Thoracic aorta (tissue), 2 donors: ENCODE measurements around the gene HDAC9. TPM values are rescaled to one million over a fixed set of nuclear protein-coding genes. Genes with fewer than 3 reads are reported as not detected.

ENCODE experiments used
- ATAC-seq: fragments of 150-250 bp; one replicate; pipeline ENCODE4 v1.8.0; 2017; ENCODE audit warnings: low read depth; ENCODE audit not compliant: insufficient number of reproducible peaks, low FRiP score
- DNase-seq: peaks from one replicate; pipeline ENCODE4 v3.0.0-alpha.2; 2020; ENCODE audit warnings: low spot score
- H3K27ac ChIP-seq, 2 donors: fragments of 200-600 bp; sonication (generic); 1 replicate in 1 of 2; 2 replicates in 1 of 2; pipeline ENCODE4 v1.5.1; 2016; ENCODE audit warnings: mild to moderate bottlenecking in 2 of 2, moderate library complexity in 2 of 2
- H3K27me3 ChIP-seq: fragments of 200-600 bp; sonication (generic); replicated peaks from 2 replicates; pipeline ENCODE4 v1.6.0; 2016; ENCODE audit warnings: mild to moderate bottlenecking; ENCODE audit not compliant: insufficient read depth
- H3K36me3 ChIP-seq: fragments of 200-600 bp; sonication (generic); one replicate; pipeline ENCODE4 v1.5.1; 2016
- H3K4me1 ChIP-seq, 2 donors: fragments of 200-600 bp; sonication (generic); 1 replicate in 1 of 2; 2 replicates in 1 of 2; pipeline versions ENCODE4 v1.5.1 to v1.6.0; 2016; ENCODE audit warnings: low read depth in 2 of 2, mild to moderate bottlenecking in 1 of 2; ENCODE audit not compliant: control insufficient read depth in 1 of 2
- H3K4me3 ChIP-seq: fragments of 200-600 bp; sonication (generic); 2 replicates; pipeline ENCODE4 v1.5.1; 2016; ENCODE audit warnings: mild to moderate bottlenecking
- H3K9me3 ChIP-seq: fragments of 200-600 bp; sonication (generic); 2 replicates; pipeline ENCODE4 v1.5.1; 2016
- total RNA-seq, 2 donors: library from RNA; depleted of rRNA; stranded (reverse); fragments of >200 nt; gene quantifications; one replicate each; pipeline versions ENCODE4 v1.1.0 to v1.2.3, GENCODE V29; 2016
- TF ChIP-seq, protein P1 (sequence below): fragments of 200-600 bp; sonication (generic); IDR thresholded peaks from one replicate; pipeline ENCODE4 v1.5.1; 2019; ENCODE audit warnings: antibody characterized with exemption

Gene HDAC9
- total RNA-seq, 2 donors from 2014 or later: 64.1 to 81.6 TPM

- Histone ChIP-seq H3K27me3 (no peaks in the 10 kb centered on the region), H3K4me3 (no peak overlapping the region), H3K4me1 (peaks cover 19 to 37% of the 10 kb centered on the region in 2 donors), H3K27ac (peak overlapping the region; percentile 1 to 48), H3K9me3 (no peaks in the 10 kb centered on the region), H3K36me3 (no peaks in the 10 kb centered on the region)
- DNase-seq (no peak), ATAC-seq (no peak)
- TF ChIP-seq, protein P1, sequence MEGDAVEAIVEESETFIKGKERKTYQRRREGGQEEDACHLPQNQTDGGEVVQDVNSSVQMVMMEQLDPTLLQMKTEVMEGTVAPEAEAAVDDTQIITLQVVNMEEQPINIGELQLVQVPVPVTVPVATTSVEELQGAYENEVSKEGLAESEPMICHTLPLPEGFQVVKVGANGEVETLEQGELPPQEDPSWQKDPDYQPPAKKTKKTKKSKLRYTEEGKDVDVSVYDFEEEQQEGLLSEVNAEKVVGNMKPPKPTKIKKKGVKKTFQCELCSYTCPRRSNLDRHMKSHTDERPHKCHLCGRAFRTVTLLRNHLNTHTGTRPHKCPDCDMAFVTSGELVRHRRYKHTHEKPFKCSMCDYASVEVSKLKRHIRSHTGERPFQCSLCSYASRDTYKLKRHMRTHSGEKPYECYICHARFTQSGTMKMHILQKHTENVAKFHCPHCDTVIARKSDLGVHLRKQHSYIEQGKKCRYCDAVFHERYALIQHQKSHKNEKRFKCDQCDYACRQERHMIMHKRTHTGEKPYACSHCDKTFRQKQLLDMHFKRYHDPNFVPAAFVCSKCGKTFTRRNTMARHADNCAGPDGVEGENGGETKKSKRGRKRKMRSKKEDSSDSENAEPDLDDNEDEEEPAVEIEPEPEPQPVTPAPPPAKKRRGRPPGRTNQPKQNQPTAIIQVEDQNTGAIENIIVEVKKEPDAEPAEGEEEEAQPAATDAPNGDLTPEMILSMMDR: no peak
Measured at GRCh38 chr7:18577096-18577771, 81.7 kb downstream of the HDAC9 start.

DNA sequence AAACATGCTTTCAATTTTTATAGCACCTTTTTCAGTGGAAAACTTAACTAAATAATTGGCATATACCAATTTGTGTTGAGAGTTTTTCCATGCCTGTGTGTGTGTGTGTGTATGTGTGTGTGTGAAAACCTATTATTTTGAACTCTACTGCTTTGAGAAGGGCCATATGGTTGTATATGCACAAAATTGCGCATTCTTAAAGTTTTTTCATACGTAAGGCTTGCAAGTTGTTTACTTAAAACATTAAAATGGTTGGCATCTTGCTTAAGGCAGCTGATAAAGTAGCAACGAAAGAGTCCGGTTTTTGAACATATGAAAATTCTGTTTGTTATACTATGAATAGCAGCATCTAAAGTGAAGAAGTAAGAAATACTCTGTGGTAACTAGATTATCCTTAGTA lies 84.1 kb downstream of the HDAC9 start:
- DNase-seq: no peak
- H3K27me3 ChIP-seq: no peaks in the 10 kb centered on the region
- no peak overlapping the region for H3K27ac ChIP-seq
- no peak for ATAC-seq
- H3K9me3 ChIP-seq: no peaks in the 10 kb centered on the region
- TF ChIP-seq, protein P1: no peak
- H3K4me3 ChIP-seq: no peak overlapping the region
- H3K36me3 ChIP-seq: no peaks in the 10 kb centered on the region
- H3K4me1 ChIP-seq: peaks cover 24 to 44% of the 10 kb centered on the region in 2 donors

GRCh38 chr7:18580950-18581349 lies 85.4 kb downstream of the HDAC9 start:
- H3K4me3 ChIP-seq: no peak overlapping the region
- H3K27ac ChIP-seq: peak overlapping the region in 1 of 2 donors; percentile 5
- ATAC-seq: no peak
- TF ChIP-seq, protein P1: no peak
- H3K36me3 ChIP-seq: no peaks in the 10 kb centered on the region
- peaks cover 24 to 44% of the 10 kb centered on the region in 2 donors for H3K4me1 ChIP-seq
- H3K9me3 ChIP-seq: no peaks in the 10 kb centered on the region
- no peak for DNase-seq
- H3K27me3 ChIP-seq: no peaks in the 10 kb centered on the region

- no peaks in the 10 kb centered on the region for H3K27me3 ChIP-seq
- TF ChIP-seq, protein P1: no peak
- peak; percentile 65 for ATAC-seq
- H3K4me3 ChIP-seq: no peak overlapping the region
- no peak for DNase-seq
- H3K4me1 ChIP-seq: peaks cover 15 to 32% of the 10 kb centered on the region in 2 donors
- H3K27ac ChIP-seq: peak overlapping the region in 1 of 2 donors; percentile 38
- H3K36me3 ChIP-seq: no peaks in the 10 kb centered on the region
- no peaks in the 10 kb centered on the region for H3K9me3 ChIP-seq
Measured at GRCh38 chr7:18583305-18583704, 87.8 kb downstream of the HDAC9 start.

GRCh38 chr7:18590241-18590640 lies 94.7 kb downstream of the HDAC9 start:
- peaks cover 5% of the 10 kb centered on the region for H3K36me3 ChIP-seq
- no peak overlapping the region for H3K27ac ChIP-seq
- H3K4me3 ChIP-seq: no peak overlapping the region
- TF ChIP-seq, protein P1: no peak
- ATAC-seq: no peak
- H3K27me3 ChIP-seq: no peaks in the 10 kb centered on the region
- DNase-seq: no peak
- H3K4me1 ChIP-seq: no peaks in the 10 kb centered on the region
- no peaks in the 10 kb centered on the region for H3K9me3 ChIP-seq
